Astrocyte (in vitro differentiated cells and primary cell): ENCODE measurements around the gene TMTC1.

Experiments used
- CTCF ChIP-seq: IDR thresholded peaks from 2 replicates; pipeline ENCODE4 v1.5.1; 2011; ENCODE audit warnings: low read depth, mild to moderate bottlenecking, inconsistent platforms, low read length, moderate library complexity; ENCODE audit not compliant: insufficient read depth
- EZH2 ChIP-seq: IDR thresholded peaks from 2 replicates; pipeline ENCODE4 v1.6.1; 2012; ENCODE audit warnings: mild to moderate bottlenecking, low read length, inconsistent platforms; ENCODE audit not compliant: insufficient read depth

DNA sequence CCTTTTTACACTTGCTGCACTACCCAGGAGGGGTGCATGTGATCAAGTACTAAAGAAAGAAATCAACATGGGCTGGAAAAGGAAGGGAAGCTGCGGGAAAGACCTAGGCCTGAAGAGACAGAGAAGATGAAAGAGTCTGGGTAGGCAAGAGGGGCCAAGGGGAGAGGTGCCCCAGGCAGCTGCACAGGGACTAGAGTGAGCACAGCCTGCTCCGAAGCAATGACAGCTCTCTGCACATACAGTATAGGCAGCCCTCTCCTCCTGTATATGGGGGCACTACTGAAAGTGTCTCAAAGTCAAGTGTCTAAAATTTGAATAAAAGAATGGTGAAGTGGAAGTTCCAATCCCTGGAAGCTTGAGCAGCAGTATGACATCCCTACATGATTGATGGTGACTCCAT lies 112.0 kb downstream of the TMTC1 start:
- no peak for TF ChIP-seq CTCF
- no peak for TF ChIP-seq EZH2
